Peyer's patch (tissue), 4 donors: ENCODE data around the gene C17orf67.

Source experiments
- POLR2A ChIP-seq, 2 donors: fragments of 450-650 bp; IDR thresholded peaks; one replicate each; pipeline ENCODE4 v1.5.1; 2017; ENCODE audit warnings: antibody characterized with exemption in 2 of 2, mild to moderate bottlenecking in 2 of 2, moderate library complexity in 2 of 2
- TF ChIP-seq, protein P1 (sequence below), 6 experiments: fragments of 450-650 bp in 4 of 6; fragments of 200-600 bp in 2 of 6; sonication (generic) in 1 of 6; IDR thresholded peaks; one replicate each; pipeline ENCODE4 v1.5.1; 2017 to 2019; ENCODE audit warnings: antibody characterized with exemption in 6 of 6, mild to moderate bottlenecking in 3 of 6, moderate library complexity in 1 of 6

GRCh38 chr17:56822725-56823124 is 11.0 kb downstream of the C17orf67 start:
- TF ChIP-seq, protein P1, sequence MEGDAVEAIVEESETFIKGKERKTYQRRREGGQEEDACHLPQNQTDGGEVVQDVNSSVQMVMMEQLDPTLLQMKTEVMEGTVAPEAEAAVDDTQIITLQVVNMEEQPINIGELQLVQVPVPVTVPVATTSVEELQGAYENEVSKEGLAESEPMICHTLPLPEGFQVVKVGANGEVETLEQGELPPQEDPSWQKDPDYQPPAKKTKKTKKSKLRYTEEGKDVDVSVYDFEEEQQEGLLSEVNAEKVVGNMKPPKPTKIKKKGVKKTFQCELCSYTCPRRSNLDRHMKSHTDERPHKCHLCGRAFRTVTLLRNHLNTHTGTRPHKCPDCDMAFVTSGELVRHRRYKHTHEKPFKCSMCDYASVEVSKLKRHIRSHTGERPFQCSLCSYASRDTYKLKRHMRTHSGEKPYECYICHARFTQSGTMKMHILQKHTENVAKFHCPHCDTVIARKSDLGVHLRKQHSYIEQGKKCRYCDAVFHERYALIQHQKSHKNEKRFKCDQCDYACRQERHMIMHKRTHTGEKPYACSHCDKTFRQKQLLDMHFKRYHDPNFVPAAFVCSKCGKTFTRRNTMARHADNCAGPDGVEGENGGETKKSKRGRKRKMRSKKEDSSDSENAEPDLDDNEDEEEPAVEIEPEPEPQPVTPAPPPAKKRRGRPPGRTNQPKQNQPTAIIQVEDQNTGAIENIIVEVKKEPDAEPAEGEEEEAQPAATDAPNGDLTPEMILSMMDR (IDR thresholded peaks at IDR 0.05) = no peak
- TF ChIP-seq POLR2A (IDR thresholded peaks at IDR 0.05) = no peak
